PC-3 (cell line): ENCODE measurements around the gene MAP2K3. TPM values are rescaled to one million over a fixed set of nuclear protein-coding genes. Genes with fewer than 3 reads are reported as not detected.

Experiments used
- ATAC-seq: fragments of 200-7000 bp; cut with Tn5 transposase; 2 replicates; pipeline ENCODE4 v1.9.1; 2020; ENCODE audit warnings: mild to moderate bottlenecking, moderate library complexity
- BruUV-seq: library from RNA; stranded (reverse); fragments of 400-500 nt; replicated peaks from 2 replicates; lab custom pipeline; 2021; lab: Mats Ljungman, UMichigan
- CTCF ChIA-PET: fragments of 300-600 bp; sonication (Branson Sonifier 250); formaldehyde crosslinking; loops from one replicate; lab custom pipeline; 2022; ENCODE audit warnings: antibody characterized with exemption; lab: Charles Lee
- POLR2A ChIA-PET: fragments of 300-600 bp; sonication (Branson Sonifier 250); formaldehyde crosslinking; loops from one replicate; lab custom pipeline; 2022; ENCODE audit warnings: antibody characterized with exemption; ENCODE audit not compliant: unreplicated experiment; lab: Charles Lee
- DNase-seq: peaks from one replicate; pipeline ENCODE4 v3.0.0-alpha.2; 2015
- H2AFZ ChIP-seq: fragments of 300-600 bp; sonication (generic); 2 replicates; pipeline ENCODE4 v1.6.0; 2016; ENCODE audit warnings: antibody characterized with exemption, low read length
- H3F3A ChIP-seq: fragments of 300-600 bp; sonication (generic); one replicate; pipeline ENCODE4 v1.6.0; 2017; ENCODE audit warnings: antibody characterized with exemption, low read length, control low read depth, mild to moderate bottlenecking; ENCODE audit not compliant: unreplicated experiment
- H3K27ac ChIP-seq: fragments of 300-600 bp; sonication (generic); 2 replicates; pipeline ENCODE4 v1.5.1; 2016; ENCODE audit warnings: mild to moderate bottlenecking, low read length
- H3K27me3 ChIP-seq: fragments of 300-600 bp; sonication (generic); 2 replicates; pipeline ENCODE4 v1.6.1; 2016; ENCODE audit warnings: low read length, mixed read lengths
- H3K36me3 ChIP-seq: fragments of 300-600 bp; sonication (generic); 2 replicates; pipeline ENCODE4 v1.6.1; 2016; ENCODE audit warnings: low read depth, mixed run types, low read length, mixed read lengths
- H3K4me1 ChIP-seq: fragments of 300-600 bp; sonication (generic); 2 replicates; pipeline ENCODE4 v1.5.1; 2016; ENCODE audit warnings: low read length; ENCODE audit not compliant: insufficient read depth
- H3K4me2 ChIP-seq: fragments of 300-600 bp; sonication (generic); 2 replicates; pipeline ENCODE4 v1.6.0; 2016; ENCODE audit warnings: low read length
- H3K4me3 ChIP-seq: fragments of 300-600 bp; sonication (generic); 2 replicates; pipeline ENCODE4 v1.5.1; 2016; ENCODE audit warnings: mild to moderate bottlenecking, low read length, mixed read lengths
- H3K79me2 ChIP-seq: fragments of 300-600 bp; sonication (generic); 2 replicates; pipeline ENCODE4 v1.6.1; 2017; ENCODE audit warnings: low read length, mixed read lengths
- H3K9ac ChIP-seq: fragments of 300-600 bp; sonication (generic); 2 replicates; pipeline ENCODE4 v1.6.0; 2016; ENCODE audit warnings: mild to moderate bottlenecking, low read length
- H3K9me2 ChIP-seq: fragments of 300-600 bp; sonication (generic); replicated peaks from 2 replicates; pipeline ENCODE4 v1.6.1; 2016; ENCODE audit warnings: mixed run types, low read length, mixed read lengths
- H3K9me3 ChIP-seq: fragments of 300-600 bp; sonication (generic); 2 replicates; pipeline ENCODE4 v1.6.1; 2016; ENCODE audit warnings: low read length, mixed read lengths
- H4K20me1 ChIP-seq: fragments of 300-600 bp; sonication (generic); 2 replicates; pipeline ENCODE4 v1.6.1; 2016; ENCODE audit warnings: low read length, mixed read lengths
- CTCF ChIP-seq: fragments of 300-600 bp; sonication (generic); conservative IDR thresholded peaks from 2 replicates; pipeline ENCODE4 v1.5.1; 2017; ENCODE audit warnings: antibody characterized with exemption, low read depth, mild to moderate bottlenecking, low read length
- EZH2 ChIP-seq: fragments of 300-600 bp; sonication (generic); IDR thresholded peaks from one replicate; pipeline ENCODE4 v1.6.1; 2017; ENCODE audit warnings: antibody characterized with exemption, mild to moderate bottlenecking, low read length; ENCODE audit not compliant: unreplicated experiment
- EZH2phosphoT487 ChIP-seq: fragments of 300-600 bp; sonication (generic); IDR thresholded peaks from 2 replicates; pipeline ENCODE4 v1.6.1; 2018; ENCODE audit warnings: mild to moderate bottlenecking, antibody characterized with exemption, low read length, borderline replicate concordance
- intact Hi-C: fragments of 100-400 bp; cut with micrococcal nuclease; formaldehyde crosslinking; loops from 2 replicates; pipeline ENCODE4 v1.9.0; 2023
- total RNA-seq: library from RNA; depleted of rRNA; stranded (reverse); fragments of >200 nt; gene quantifications from 2 replicates; pipeline ENCODE4 v1.2.3, GENCODE V29; 2014

MAP2K3 gene
- total RNA-seq, 1 experiment from 2014 or later: 54.0 TPM

- intact Hi-C loops: no loop called here
- ChIA-PET POLR2A (no interaction called here), CTCF (no interaction called here)
Observed at GRCh38 chr17:21356537-21357127, 72.1 kb downstream of the MAP2K3 start.

GRCh38 chr17:21357281-21357680 lies 72.8 kb downstream of the MAP2K3 start:
- CTCF ChIA-PET: no interaction called here
- intact Hi-C loops: no loop called here
- H3F3A ChIP-seq: no peaks in the 10 kb centered on the region
- no peaks in the 10 kb centered on the region for H3K4me1 ChIP-seq
- H3K79me2 ChIP-seq: no peaks in the 10 kb centered on the region
- no peak overlapping the region for H3K9ac ChIP-seq
- H3K27ac ChIP-seq: no peak overlapping the region
- DNase-seq: no peak
- no peak overlapping the region for H3K4me3 ChIP-seq
- ATAC-seq: no peak
- BruUV-seq: no TSS peak
- H3K9me2 ChIP-seq: no peaks in the 10 kb centered on the region
- TF ChIP-seq CTCF: no peak
- TF ChIP-seq EZH2: no peak
- TF ChIP-seq EZH2phosphoT487: no peak
- H4K20me1 ChIP-seq: no peaks in the 10 kb centered on the region
- H3K9me3 ChIP-seq: no peaks in the 10 kb centered on the region
- no peaks in the 10 kb centered on the region for H3K36me3 ChIP-seq
- POLR2A ChIA-PET: no interaction called here
- H3K27me3 ChIP-seq: peaks cover 6% of the 10 kb centered on the region; the same call in 1 of the 2 replicates
- no peak overlapping the region for H3K4me2 ChIP-seq
- no peak overlapping the region for H2AFZ ChIP-seq

More at GRCh38 chr17:21356537-21357127, 72.1 kb downstream of the MAP2K3 start:
- Histone ChIP-seq H3K4me1 (no peaks in the 10 kb centered on the region), H3K4me3 (no peak overlapping the region), H3K9me3 (no peaks in the 10 kb centered on the region), H3K36me3 (no peaks in the 10 kb centered on the region), H3K79me2 (no peaks in the 10 kb centered on the region), H3K27me3 (0 out of 2 replicates have a peak, but pooled peaks cover under 1% of the 10 kb centered on the region), H3K9me2 (no peaks in the 10 kb centered on the region), H3K4me2 (no peak overlapping the region), H3K9ac (no peak overlapping the region), H2AFZ (no peak overlapping the region), H3K27ac (no peak overlapping the region), H3F3A (no peaks in the 10 kb centered on the region), H4K20me1 (no peaks in the 10 kb centered on the region)
- ATAC-seq: no peak
- no TSS peak for BruUV-seq
- no peak for DNase-seq
- TF ChIP-seq CTCF: no peak
- no peak for TF ChIP-seq EZH2phosphoT487
- no peak for TF ChIP-seq EZH2
